ENCODE measurements around the gene CIZ1. TPM values are rescaled to one million over a fixed set of nuclear protein-coding genes. Genes with fewer than 3 reads are reported as not detected.

The CIZ1 gene
- 89.9 TPM for total RNA-seq
- 48.1 TPM for polyA plus RNA-seq (ENCODE audit: insufficient read depth, low read depth, low replicate concordance)
- long read RNA-seq, donor 1, partial matches to known transcripts, result 23 of 34 reads
- long read RNA-seq, donor 1, other reads (novel, unspliced or antisense), result 0 of 34 reads
- long read RNA-seq, donor 2, partial matches to known transcripts, result 0 of 13 reads
- long read RNA-seq, donor 2, other reads (novel, unspliced or antisense), result 5 of 13 reads
- long read RNA-seq, donor 3, partial matches to known transcripts, result 14 of 25 reads
- long read RNA-seq, donor 3, other reads (novel, unspliced or antisense), result 0 of 25 reads
- long read RNA-seq, donor 4, transcript CIZ1-204 (17 exons, 2,984 nt), result major isoform, 5 of 37 reads
- long read RNA-seq, donor 4, transcript CIZ1-220 (3 exons, 843 nt), result major isoform, 5 of 37 reads
- long read RNA-seq, donor 4, partial matches to known transcripts, result 25 of 37 reads
- long read RNA-seq, donor 4, other reads (novel, unspliced or antisense), result 0 of 37 reads
- long read RNA-seq, donor 5, result 0 reads
- long read RNA-seq, donor 6, partial matches to known transcripts, result 0 of 2 reads
- long read RNA-seq, donor 6, other reads (novel, unspliced or antisense), result 0 of 2 reads
- long read RNA-seq, donor 7, transcript CIZ1-204 (17 exons, 2,984 nt), result major isoform, 12 of 67 reads
- long read RNA-seq, donor 7, partial matches to known transcripts, result 25 of 67 reads
- long read RNA-seq, donor 7, other reads (novel, unspliced or antisense), result 28 of 67 reads
- long read RNA-seq, donor 8, transcript CIZ1-222 (2 exons, 339 nt), result major isoform, 6 of 21 reads
- long read RNA-seq, donor 8, partial matches to known transcripts, result 7 of 21 reads
- long read RNA-seq, donor 8, other reads (novel, unspliced or antisense), result 0 of 21 reads
- long read RNA-seq, donor 9, partial matches to known transcripts, result 0 of 5 reads
- long read RNA-seq, donor 9, other reads (novel, unspliced or antisense), result 0 of 5 reads
- long read RNA-seq, donor 10, transcript CIZ1-222 (2 exons, 339 nt), result major isoform, 5 of 19 reads
- long read RNA-seq, donor 10, partial matches to known transcripts, result 10 of 19 reads
- long read RNA-seq, donor 10, other reads (novel, unspliced or antisense), result 0 of 19 reads

GRCh38 chr9:128191406-128192046 is at the start of gene CIZ1:
Gene CIZ1 (minus strand): TSS chr9:128191572. CDS start chr9:128190857, 715 bp downstream.
- peak; percentile 78 to 94 (median 88) for DNase-seq
- H3K4me1 ChIP-seq (ENCODE audit: control insufficient read depth in 2 of 3, insufficient read depth in 2 of 3, low read depth in 1 of 3, low read length in 3 of 3), result peaks cover 0 to 9% (median 3%) of the 10 kb centered on the region in 3 donors
- TF ChIP-seq CTCF (IDR thresholded peaks at IDR 0.05; ENCODE audit: borderline replicate concordance, extremely low read depth, insufficient read depth), result peak; percentile 84
- H3K27ac ChIP-seq (ENCODE audit: low read depth in 2 of 2, low read length in 2 of 2), result peak within 1 kb of the TSS; percentile 57 to 84
- peak within 1 kb of the TSS; percentile 78 to 96 (median 95) for H3K9ac ChIP-seq (ENCODE audit: low read length in 3 of 3)
- intact Hi-C loops (cut with DNase I), result no loop called here
- peak within 1 kb of the TSS; percentile 79 to 88 (median 84) for H3K4me3 ChIP-seq (ENCODE audit: low read length in 3 of 3)
- H3K27me3 ChIP-seq (ENCODE audit: control insufficient read depth, insufficient read depth, low read length), result no peaks in the 10 kb centered on the region
- no peaks in the 10 kb centered on the region for H3K9me3 ChIP-seq (ENCODE audit: control insufficient read depth in 2 of 3, insufficient read depth in 1 of 3, low read length in 3 of 3)
- FAIRE-seq, result no peak
- peaks cover 2 to 6% (median 3%) of the 10 kb centered on the region in 3 donors for H3K36me3 ChIP-seq (ENCODE audit: control insufficient read depth in 2 of 3, insufficient read depth in 3 of 3, low read length in 3 of 3)

DNA sequence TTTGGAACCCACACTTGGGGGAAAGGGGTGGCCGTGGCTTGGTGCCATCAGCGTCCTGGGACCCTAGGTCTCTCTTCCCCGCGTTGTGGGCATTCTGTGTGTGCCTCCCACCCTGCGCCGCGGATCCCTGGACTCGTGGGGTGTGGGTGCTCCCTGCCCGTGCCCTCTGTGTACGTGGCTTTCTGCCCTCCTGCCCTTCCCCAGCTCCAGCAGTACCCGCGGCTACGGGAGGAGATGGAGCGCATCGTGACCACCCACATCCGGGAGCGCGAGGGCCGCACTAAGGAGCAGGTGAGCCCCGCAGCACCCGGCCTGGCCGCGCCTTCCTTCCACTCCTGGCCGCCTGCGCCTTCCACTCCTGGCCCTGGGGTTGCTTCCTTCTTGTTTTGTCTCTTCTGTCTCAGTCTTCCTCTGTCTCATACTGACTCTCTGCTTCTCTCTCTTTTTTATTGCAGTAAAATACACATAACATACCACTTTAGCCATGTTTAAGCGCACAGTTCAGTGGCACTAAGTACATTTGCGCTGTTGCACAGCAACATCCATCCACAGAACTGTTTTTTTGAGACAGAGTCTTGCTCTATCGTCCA is 42.5 kb upstream of the CIZ1 start:
- peak in 1 of 5 donors; percentile 55 for DNase-seq
- H3K4me1 ChIP-seq (ENCODE audit: control insufficient read depth in 2 of 3, insufficient read depth in 2 of 3, low read depth in 1 of 3, low read length in 3 of 3), result no peaks in the 10 kb centered on the region
- H3K27ac ChIP-seq (ENCODE audit: low read depth in 2 of 2, low read length in 2 of 2), result no peak overlapping the region
- intact Hi-C loops (cut with DNase I), result no loop called here
- no peak for TF ChIP-seq CTCF (IDR thresholded peaks at IDR 0.05; ENCODE audit: borderline replicate concordance, extremely low read depth, insufficient read depth)
- H3K9ac ChIP-seq (ENCODE audit: low read length in 3 of 3), result no peak overlapping the region
- FAIRE-seq, result no peak
- H3K36me3 ChIP-seq (ENCODE audit: control insufficient read depth in 2 of 3, insufficient read depth in 3 of 3, low read length in 3 of 3), result no peaks in the 10 kb centered on the region
- H3K4me3 ChIP-seq (ENCODE audit: low read length in 3 of 3), result no peak overlapping the region
- no peaks in the 10 kb centered on the region for H3K9me3 ChIP-seq (ENCODE audit: control insufficient read depth in 2 of 3, insufficient read depth in 1 of 3, low read length in 3 of 3)
- no peaks in the 10 kb centered on the region for H3K27me3 ChIP-seq (ENCODE audit: control insufficient read depth, insufficient read depth, low read length)

Data from kidney (tissue), 22 donors.